GM12873 (cell line): ENCODE results near the gene HLTF.

ENCODE experiments used
- TF ChIP-seq, protein P1 (sequence below): IDR thresholded peaks from 2 replicates; pipeline ENCODE4 v1.5.1; 2012; ENCODE audit warnings: low read depth, mild to moderate bottlenecking, moderate library complexity, low read length, control low read depth; ENCODE audit not compliant: insufficient read depth; ENCODE audit errors: missing control alignments

The HLTF gene

DNA sequence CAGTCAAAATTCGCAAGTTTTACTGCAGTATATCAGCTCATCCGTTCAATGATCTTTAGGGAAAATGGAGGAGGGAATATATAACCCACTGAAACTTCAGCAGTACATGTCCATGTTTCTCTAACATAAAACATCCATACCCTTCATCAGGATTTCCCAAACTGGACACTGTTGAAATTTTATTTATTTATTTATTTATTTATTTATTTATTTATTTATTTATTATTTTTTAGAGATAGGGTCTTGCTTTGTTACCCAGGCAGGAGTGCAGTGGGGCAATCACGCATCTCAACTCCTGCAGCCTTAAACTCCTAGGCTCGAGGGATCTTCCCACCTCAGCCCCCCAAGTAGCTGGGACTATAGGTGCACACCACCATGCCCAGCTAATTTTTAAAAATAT is 14.8 kb upstream of the HLTF start:
- TF ChIP-seq, protein P1, sequence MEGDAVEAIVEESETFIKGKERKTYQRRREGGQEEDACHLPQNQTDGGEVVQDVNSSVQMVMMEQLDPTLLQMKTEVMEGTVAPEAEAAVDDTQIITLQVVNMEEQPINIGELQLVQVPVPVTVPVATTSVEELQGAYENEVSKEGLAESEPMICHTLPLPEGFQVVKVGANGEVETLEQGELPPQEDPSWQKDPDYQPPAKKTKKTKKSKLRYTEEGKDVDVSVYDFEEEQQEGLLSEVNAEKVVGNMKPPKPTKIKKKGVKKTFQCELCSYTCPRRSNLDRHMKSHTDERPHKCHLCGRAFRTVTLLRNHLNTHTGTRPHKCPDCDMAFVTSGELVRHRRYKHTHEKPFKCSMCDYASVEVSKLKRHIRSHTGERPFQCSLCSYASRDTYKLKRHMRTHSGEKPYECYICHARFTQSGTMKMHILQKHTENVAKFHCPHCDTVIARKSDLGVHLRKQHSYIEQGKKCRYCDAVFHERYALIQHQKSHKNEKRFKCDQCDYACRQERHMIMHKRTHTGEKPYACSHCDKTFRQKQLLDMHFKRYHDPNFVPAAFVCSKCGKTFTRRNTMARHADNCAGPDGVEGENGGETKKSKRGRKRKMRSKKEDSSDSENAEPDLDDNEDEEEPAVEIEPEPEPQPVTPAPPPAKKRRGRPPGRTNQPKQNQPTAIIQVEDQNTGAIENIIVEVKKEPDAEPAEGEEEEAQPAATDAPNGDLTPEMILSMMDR = no peak

DNA sequence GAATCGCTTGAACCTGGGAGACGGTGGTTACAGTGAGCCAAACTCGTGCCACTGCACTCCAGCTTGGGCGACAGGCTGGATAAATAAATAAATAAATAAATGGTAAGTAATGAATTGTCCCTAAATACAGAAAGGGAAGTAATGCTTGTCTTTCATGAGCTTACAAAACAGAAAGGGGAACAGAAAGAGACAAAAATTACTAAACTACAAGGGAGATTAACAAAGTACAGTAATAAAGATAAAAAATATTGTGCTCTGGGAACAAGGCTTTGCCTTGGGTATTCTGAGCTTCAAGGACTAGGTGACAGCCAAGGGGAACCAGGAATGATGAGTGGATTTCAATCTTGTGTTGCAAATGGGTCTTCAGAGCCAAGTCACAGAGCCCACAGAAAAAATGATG is 9.2 kb upstream of the HLTF start:
- TF ChIP-seq, protein P1 = no peak

GRCh38 chr3:149091983-149092382 is 5.7 kb upstream of the HLTF start:
- TF ChIP-seq, protein P1 = no peak

- TF ChIP-seq, protein P1 = no peak
Measured at GRCh38 chr3:149090907-149091306, 4.6 kb upstream of the HLTF start.

GRCh38 chr3:149090461-149090860 is 4.1 kb upstream of the HLTF start:
- TF ChIP-seq, protein P1 = no peak

GRCh38 chr3:149089395-149089794 is 3.1 kb upstream of the HLTF start:
- TF ChIP-seq, protein P1 = no peak

DNA sequence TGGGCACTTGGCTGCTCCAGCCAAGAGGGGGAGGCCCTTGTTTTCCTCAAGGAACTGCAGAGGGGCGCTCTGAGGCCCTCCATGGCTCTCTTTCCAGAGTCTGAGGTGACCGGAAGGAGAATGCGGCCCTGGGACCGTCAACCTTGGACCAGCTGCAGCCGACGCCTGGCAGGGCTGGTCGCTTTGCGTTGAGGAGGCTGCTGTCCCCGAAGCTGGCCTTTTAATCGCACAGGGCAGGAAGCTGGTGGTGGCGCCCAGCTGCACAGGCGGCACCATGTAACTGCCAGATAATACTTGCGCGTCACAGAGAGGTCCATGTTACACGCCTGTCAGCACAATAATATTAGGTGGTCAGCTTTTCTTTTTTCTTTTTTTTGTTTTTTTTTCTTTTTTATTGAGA is 875 bp upstream of the HLTF start:
- TF ChIP-seq, protein P1 = no peak
